WTC11 (cell line): ENCODE measurements around the gene ZNRF1. TPM values are rescaled to one million over a fixed set of nuclear protein-coding genes. Genes with fewer than 3 reads are reported as not detected.

Experiments
- ATAC-seq: fragments of 200-7000 bp; cut with Tn5 transposase; 2 replicates; pipeline ENCODE4 v1.10.0; 2021; ENCODE audit warnings: mild to moderate bottlenecking, moderate library complexity
- CTCF ChIA-PET: fragments of 300-600 bp; sonication (Branson Sonifier 250); formaldehyde crosslinking; loops from one replicate; lab custom pipeline; 2021; ENCODE audit warnings: antibody characterized with exemption; lab: Charles Lee
- POLR2A ChIA-PET: fragments of 350-600 bp; sonication (Branson Sonifier 250); formaldehyde crosslinking; loops from one replicate; lab custom pipeline; 2021; ENCODE audit warnings: antibody characterized with exemption; lab: Charles Lee
- DNase-seq: peaks from one replicate; pipeline ENCODE4 v3.0.0; 2021; ENCODE audit warnings: low spot score
- H3K27ac Mint-ChIP-seq: 2 replicates; pipeline ENCODE4 v1.8.0; 2021; ENCODE audit warnings: mixed read lengths
- H3K27me3 Mint-ChIP-seq: 2 replicates; pipeline ENCODE4 v1.8.0; 2021; ENCODE audit warnings: low read depth, mild to moderate bottlenecking, moderate library complexity, mixed read lengths
- H3K36me3 Mint-ChIP-seq: 2 replicates; pipeline ENCODE4 v1.8.0; 2021; ENCODE audit warnings: mixed read lengths
- H3K4me1 Mint-ChIP-seq: 2 replicates; pipeline ENCODE4 v1.8.0; 2022; ENCODE audit warnings: mixed read lengths
- H3K4me3 Mint-ChIP-seq: 2 replicates; pipeline ENCODE4 v1.8.0; 2021; ENCODE audit warnings: mild to moderate bottlenecking, moderate library complexity, mixed read lengths
- H3K9me3 Mint-ChIP-seq: 2 replicates; pipeline ENCODE4 v1.8.0; 2021; ENCODE audit warnings: mixed read lengths
- AFF4 ChIP-seq: sonication (generic); formaldehyde crosslinking; IDR thresholded peaks from 2 replicates; pipeline ENCODE4 v1.8.1; 2023; ENCODE audit warnings: mild to moderate bottlenecking, missing genetic modification reagents, borderline replicate concordance
- CREB1 ChIP-seq: sonication (generic); formaldehyde crosslinking; IDR thresholded peaks from 2 replicates; pipeline ENCODE4 v1.8.0; 2023; ENCODE audit warnings: mild to moderate bottlenecking, missing genetic modification reagents
- E2F1 ChIP-seq: sonication (generic); formaldehyde crosslinking; IDR thresholded peaks from 2 replicates; pipeline ENCODE4 v1.8.0; 2022; ENCODE audit warnings: mild to moderate bottlenecking, missing genetic modification reagents
- ESRRA ChIP-seq: sonication (generic); formaldehyde crosslinking; IDR thresholded peaks from 2 replicates; pipeline ENCODE4 v1.8.1; 2022; ENCODE audit warnings: mild to moderate bottlenecking, missing genetic modification reagents, borderline replicate concordance
- GABPB1 ChIP-seq: sonication (generic); formaldehyde crosslinking; IDR thresholded peaks from 2 replicates; pipeline ENCODE4 v1.8.1; 2023; ENCODE audit warnings: mild to moderate bottlenecking, missing genetic modification reagents
- GTF2I ChIP-seq: fragments of 250-450 bp; sonication (Bioruptor Pico); conservative IDR thresholded peaks from 2 replicates; pipeline ENCODE4 v1.4.0; 2021; ENCODE audit warnings: mild to moderate bottlenecking
- KAT7 ChIP-seq: sonication (generic); formaldehyde crosslinking; IDR thresholded peaks from 2 replicates; pipeline ENCODE4 v1.8.1; 2023; ENCODE audit warnings: missing genetic modification reagents, mild to moderate bottlenecking, borderline replicate concordance
- NFATC4 ChIP-seq: fragments of 250-450 bp; sonication (Bioruptor Pico); IDR thresholded peaks from 2 replicates; pipeline ENCODE4 v1.9.0; 2021; ENCODE audit warnings: mild to moderate bottlenecking
- NFE2L1 ChIP-seq: sonication (generic); formaldehyde crosslinking; IDR thresholded peaks from 2 replicates; pipeline ENCODE4 v1.8.1; 2023; ENCODE audit warnings: missing genetic modification reagents
- NR2C2 ChIP-seq: sonication (generic); formaldehyde crosslinking; IDR thresholded peaks from 2 replicates; pipeline ENCODE4 v1.8.0; 2022; ENCODE audit warnings: mild to moderate bottlenecking, missing genetic modification reagents
- RORB ChIP-seq: fragments of 250-450 bp; sonication (Bioruptor Pico); IDR thresholded peaks from 2 replicates; pipeline ENCODE4 v1.9.0; 2021; ENCODE audit warnings: mild to moderate bottlenecking
- SMAD4 ChIP-seq: sonication (generic); formaldehyde crosslinking; IDR thresholded peaks from 2 replicates; pipeline ENCODE4 v1.8.0; 2022; ENCODE audit warnings: mild to moderate bottlenecking, missing genetic modification reagents
- SOX15 ChIP-seq: fragments of 250-450 bp; sonication (Bioruptor Pico); IDR thresholded peaks from 2 replicates; pipeline ENCODE4 v1.9.0; 2021; ENCODE audit warnings: mild to moderate bottlenecking
- TP53 ChIP-seq: sonication (generic); formaldehyde crosslinking; IDR thresholded peaks from 2 replicates; pipeline ENCODE4 v1.8.1; 2023; ENCODE audit warnings: mild to moderate bottlenecking, missing genetic modification reagents
- ZBTB43 ChIP-seq: sonication (generic); formaldehyde crosslinking; IDR thresholded peaks from 2 replicates; pipeline ENCODE4 v1.8.1; 2023; ENCODE audit warnings: mild to moderate bottlenecking, missing genetic modification reagents
- ZNF138 ChIP-seq: sonication (generic); formaldehyde crosslinking; conservative IDR thresholded peaks from 2 replicates; pipeline ENCODE4 v1.8.1; 2022; ENCODE audit warnings: mild to moderate bottlenecking, moderate library complexity, missing genetic modification reagents
- ZNF219 ChIP-seq: sonication (generic); formaldehyde crosslinking; IDR thresholded peaks from 2 replicates; pipeline ENCODE4 v1.8.0; 2023; ENCODE audit warnings: missing genetic modification reagents, mild to moderate bottlenecking, borderline replicate concordance
- ZNF317 ChIP-seq: sonication (generic); formaldehyde crosslinking; IDR thresholded peaks from 2 replicates; pipeline ENCODE4 v1.8.1; 2023; ENCODE audit warnings: low read depth, mild to moderate bottlenecking, moderate library complexity, missing genetic modification reagents, borderline replicate concordance
- ZNF512 ChIP-seq: sonication (generic); formaldehyde crosslinking; IDR thresholded peaks from 2 replicates; pipeline ENCODE4 v1.8.1; 2022; ENCODE audit warnings: missing genetic modification reagents, borderline replicate concordance
- total RNA-seq: library from RNA; stranded (reverse); gene quantifications from 3 replicates; pipeline ENCODE4 v1.2.3, GENCODE V29; 2021
- TF ChIP-seq, protein P1 (sequence below): fragments of 200-600 bp; IDR thresholded peaks from 2 replicates; pipeline ENCODE4 v1.8.0; 2022; ENCODE audit warnings: antibody characterized with exemption

Gene ZNRF1
- total RNA-seq, 1 experiment from 2014 or later = 47.6 TPM

DNA sequence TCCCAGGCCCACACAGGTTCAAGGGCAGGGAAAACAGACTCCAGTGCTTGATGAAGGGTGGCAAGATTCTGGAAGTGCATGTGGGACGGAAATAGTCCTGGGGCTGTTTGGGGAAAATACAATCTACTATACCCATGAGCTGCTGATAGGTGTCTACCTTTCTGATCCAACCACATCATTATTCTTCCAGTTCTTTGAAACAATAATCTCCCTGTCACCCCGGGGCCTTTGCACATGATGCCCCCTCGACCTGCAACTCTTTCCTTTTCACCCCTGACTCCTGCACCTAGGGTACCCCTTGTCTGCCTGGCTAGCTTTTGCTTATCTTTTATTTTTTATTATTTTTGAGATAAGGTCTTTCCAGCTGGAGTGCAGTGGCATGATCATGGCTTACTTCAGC is 72.8 kb downstream of the ZNRF1 start:
- ATAC-seq (no peak), DNase-seq (no peak)
- Mint-ChIP-seq H3K27me3 (no peaks in the 10 kb centered on the region), H3K9me3 (peaks cover under 1% of the 10 kb centered on the region; the same call in 1 of the 2 replicates), H3K4me1 (peaks cover 37% of the 10 kb centered on the region), H3K4me3 (no peak overlapping the region), H3K36me3 (peaks cover 1% of the 10 kb centered on the region; the same call in 1 of the 2 replicates), H3K27ac (no peak overlapping the region)
- CTCF ChIA-PET = interaction anchor here (1.2 to 2.5 kb wide), 4 partner anchors 9 to 40 kb away, joined by 3 to 17 read pairs (median 7); no protein-coding TSS in a partner anchor
- TF ChIP-seq ZNF138 = no peak
- TF ChIP-seq, protein P1, sequence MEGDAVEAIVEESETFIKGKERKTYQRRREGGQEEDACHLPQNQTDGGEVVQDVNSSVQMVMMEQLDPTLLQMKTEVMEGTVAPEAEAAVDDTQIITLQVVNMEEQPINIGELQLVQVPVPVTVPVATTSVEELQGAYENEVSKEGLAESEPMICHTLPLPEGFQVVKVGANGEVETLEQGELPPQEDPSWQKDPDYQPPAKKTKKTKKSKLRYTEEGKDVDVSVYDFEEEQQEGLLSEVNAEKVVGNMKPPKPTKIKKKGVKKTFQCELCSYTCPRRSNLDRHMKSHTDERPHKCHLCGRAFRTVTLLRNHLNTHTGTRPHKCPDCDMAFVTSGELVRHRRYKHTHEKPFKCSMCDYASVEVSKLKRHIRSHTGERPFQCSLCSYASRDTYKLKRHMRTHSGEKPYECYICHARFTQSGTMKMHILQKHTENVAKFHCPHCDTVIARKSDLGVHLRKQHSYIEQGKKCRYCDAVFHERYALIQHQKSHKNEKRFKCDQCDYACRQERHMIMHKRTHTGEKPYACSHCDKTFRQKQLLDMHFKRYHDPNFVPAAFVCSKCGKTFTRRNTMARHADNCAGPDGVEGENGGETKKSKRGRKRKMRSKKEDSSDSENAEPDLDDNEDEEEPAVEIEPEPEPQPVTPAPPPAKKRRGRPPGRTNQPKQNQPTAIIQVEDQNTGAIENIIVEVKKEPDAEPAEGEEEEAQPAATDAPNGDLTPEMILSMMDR = no peak
- TF ChIP-seq SMAD4 (CRISPR knock-in tag) = no peak
- no peak for TF ChIP-seq NR2C2 (CRISPR knock-in tag)
- no peak for TF ChIP-seq NFE2L1
- no peak for TF ChIP-seq SOX15
- TF ChIP-seq RORB (CRISPR knock-in tag) = no peak
- no peak for TF ChIP-seq TP53 (CRISPR knock-in tag)
- TF ChIP-seq NFATC4 = no peak
- no peak for TF ChIP-seq ZNF219 (CRISPR knock-in tag)
- no peak for TF ChIP-seq ESRRA (CRISPR knock-in tag)
- no peak for TF ChIP-seq ZNF317 (CRISPR knock-in tag)
- TF ChIP-seq GABPB1 (CRISPR knock-in tag) = no peak
- POLR2A ChIA-PET = no interaction called here

DNA sequence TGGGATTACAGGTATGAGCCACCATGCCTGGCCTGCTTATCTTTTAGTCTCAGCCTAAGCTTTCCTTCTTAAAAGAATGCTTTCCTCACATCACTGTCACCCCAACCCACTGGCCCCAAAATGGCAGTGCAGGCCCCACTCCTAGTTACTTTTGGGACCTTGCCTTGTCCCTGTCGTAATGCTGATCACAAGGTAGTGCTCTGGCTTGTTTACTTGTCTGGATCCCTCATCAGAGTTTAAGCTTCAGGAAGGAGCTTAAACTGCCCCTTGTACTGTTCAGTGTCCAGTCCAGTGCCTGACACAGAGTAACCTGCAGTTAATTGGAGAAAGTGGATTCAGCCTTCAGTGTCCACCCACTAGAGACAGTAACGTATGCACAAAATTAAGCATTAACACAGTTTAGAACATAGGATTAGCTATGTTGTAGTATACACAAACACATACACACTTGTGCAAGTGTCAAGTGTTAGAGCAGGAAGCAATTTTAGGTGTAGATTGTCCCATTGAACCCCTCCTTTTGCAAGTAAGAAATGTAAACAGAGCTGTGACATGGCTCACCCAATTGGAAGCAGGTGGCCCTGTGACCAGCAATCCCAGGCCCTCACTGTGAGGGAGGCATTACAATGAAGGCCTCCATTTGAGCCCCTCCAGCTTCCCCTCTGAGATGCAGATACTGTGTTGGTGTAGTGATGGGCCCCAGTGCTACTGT is 73.6 kb downstream of the ZNRF1 start:
- peaks cover 3% of the 10 kb centered on the region; the same call in 1 of the 2 replicates for H3K9me3 Mint-ChIP-seq
- ATAC-seq (no peak), DNase-seq (no peak)
- H3K27me3 Mint-ChIP-seq = no peaks in the 10 kb centered on the region
- H3K4me1 Mint-ChIP-seq = peaks cover 35% of the 10 kb centered on the region
- ChIA-PET POLR2A (no interaction called here), CTCF (interaction anchor here (0.6 to 2.5 kb wide), 6 partner anchors 10 to 355 kb away, joined by 3 to 17 read pairs (median 3); partner anchors contain the start of gene ZNRF1)
- no peak overlapping the region for H3K4me3 Mint-ChIP-seq
- peaks cover 4% of the 10 kb centered on the region; the same call in 1 of the 2 replicates for H3K36me3 Mint-ChIP-seq
- no peak overlapping the region; the same call in 1 of the 2 replicates for H3K27ac Mint-ChIP-seq
- TF ChIP-seq AFF4 (CRISPR knock-in tag) (no peak), GABPB1 (CRISPR knock-in tag) (0 out of 2 replicates have a peak, but pooled peaks have one; percentile 9)

DNA sequence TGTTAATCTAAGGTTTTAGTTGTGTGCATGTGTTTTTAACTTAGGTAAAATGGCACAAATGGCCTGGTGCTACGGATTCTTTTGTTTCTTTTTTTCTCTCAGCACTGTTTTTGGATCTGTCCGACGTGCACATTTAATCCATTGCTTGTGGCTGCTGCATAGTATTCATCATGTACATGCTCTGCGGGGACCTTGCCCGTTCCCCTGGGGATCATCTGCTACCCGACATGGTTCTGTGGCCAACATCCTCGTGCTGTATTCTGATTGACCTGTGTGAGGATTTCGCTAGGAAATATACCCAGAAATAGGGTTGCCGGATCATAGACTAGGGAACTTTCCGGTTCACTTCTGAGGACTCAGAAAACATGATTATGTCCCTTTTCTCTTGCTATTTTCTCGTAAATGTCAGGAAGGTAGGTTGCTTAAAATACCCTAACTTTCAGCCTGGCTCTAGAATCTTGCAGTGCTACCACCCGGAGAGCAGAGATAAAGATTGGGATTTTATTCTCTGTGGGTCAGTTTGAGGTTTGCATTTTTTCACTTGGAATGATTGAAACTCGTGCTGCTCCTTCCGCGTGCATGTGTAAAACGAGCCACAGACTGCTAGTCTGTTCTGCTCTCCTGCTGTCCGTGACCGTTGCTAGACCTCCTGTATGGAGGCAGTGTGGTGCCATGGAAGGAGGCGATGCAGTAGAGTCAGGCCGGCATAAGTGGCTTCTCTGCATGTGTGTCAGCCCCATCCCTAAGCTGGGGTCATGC is 74.9 kb downstream of the ZNRF1 start:
- ATAC-seq = no peak
- Mint-ChIP-seq H3K27ac (peak overlapping the region; percentile 25), H3K9me3 (peaks cover 8% of the 10 kb centered on the region; the same call in 1 of the 2 replicates), H3K27me3 (no peaks in the 10 kb centered on the region), H3K4me3 (no peak overlapping the region), H3K4me1 (peaks cover 35% of the 10 kb centered on the region), H3K36me3 (peaks cover 9% of the 10 kb centered on the region)
- ChIA-PET POLR2A (interaction anchor here (0.5 kb wide), 1 partner anchor 407 kb away, joined by 7 read pairs; the partner anchor contains the start of gene RFWD3), CTCF (interaction anchor here (1.2 kb wide), 1 partner anchor 11 kb away, joined by 6 read pairs; no protein-coding TSS in a partner anchor)
- DNase-seq = no peak
- TF ChIP-seq CREB1 (CRISPR knock-in tag) (no peak), KAT7 (CRISPR knock-in tag) (no peak), ZNF512 (CRISPR knock-in tag) (no peak), GTF2I (CRISPR knock-in tag) (no peak), SMAD4 (CRISPR knock-in tag) (no peak), E2F1 (no peak), ZBTB43 (CRISPR knock-in tag) (no peak), ESRRA (CRISPR knock-in tag) (no peak)
